HEK293 (cell line): Measurements from ENCODE around the gene TLL2.
A peak's percentile ranks its signal among the peaks of the same experiment; 100 is the strongest.

ENCODE experiments used
- ATF2 ChIP-seq: fragments of 450-650 bp; formaldehyde crosslinking; IDR thresholded peaks from 2 replicates; pipeline ENCODE4 v1.5.1; 2016; ENCODE audit warnings: missing biosample characterization, missing genetic modification characterization, low read depth
- CTCF ChIP-seq: fragments of 450-650 bp; formaldehyde crosslinking; IDR thresholded peaks from 2 replicates; pipeline ENCODE4 v1.5.1; 2016; ENCODE audit warnings: missing biosample characterization, missing genetic modification characterization
- ZNF341 ChIP-seq: fragments of 450-650 bp; formaldehyde crosslinking; IDR thresholded peaks from 2 replicates; pipeline ENCODE4; 2016; ENCODE audit warnings: low read depth, missing biosample characterization, missing genetic modification characterization
- ZNF350 ChIP-seq: fragments of 450-650 bp; formaldehyde crosslinking; IDR thresholded peaks from 2 replicates; pipeline ENCODE4 v1.5.0; 2017; ENCODE audit warnings: missing biosample characterization, mild to moderate bottlenecking, missing genetic modification characterization
- ZNF366 ChIP-seq: fragments of 450-650 bp; formaldehyde crosslinking; conservative IDR thresholded peaks from 2 replicates; pipeline ENCODE4 v1.5.1; 2016; ENCODE audit warnings: missing biosample characterization, missing genetic modification characterization
- ZNF449 ChIP-seq: fragments of 450-650 bp; formaldehyde crosslinking; IDR thresholded peaks from 2 replicates; pipeline ENCODE4 v1.5.1; 2017; ENCODE audit warnings: missing biosample characterization, mild to moderate bottlenecking, missing genetic modification characterization, moderate library complexity
- ZNF670 ChIP-seq: fragments of 450-650 bp; formaldehyde crosslinking; IDR thresholded peaks from 2 replicates; pipeline ENCODE4 v1.5.1; 2016; ENCODE audit warnings: missing biosample characterization, missing genetic modification characterization, low read depth

GRCh38 chr10:96512524-96513304, 1.0 kb downstream of the TLL2 start:
- TF ChIP-seq CTCF (tag by site-specific recombination) (no peak), ZNF366 (tag by site-specific recombination) (no peak), ZNF670 (tag by site-specific recombination) (no peak), ZNF449 (tag by site-specific recombination) (no peak), ZNF341 (peak; percentile 58; the same call in 1 of the 2 replicates), ATF2 (no peak), ZNF350 (tag by site-specific recombination) (no peak)
